ENCODE results near the gene USP44.
"Not testable (repeated sequence)": the region's sequence is repeated elsewhere in the genome, so short reads cannot be mapped to it uniquely, and the experiment has no call there.

Gene USP44

DNA sequence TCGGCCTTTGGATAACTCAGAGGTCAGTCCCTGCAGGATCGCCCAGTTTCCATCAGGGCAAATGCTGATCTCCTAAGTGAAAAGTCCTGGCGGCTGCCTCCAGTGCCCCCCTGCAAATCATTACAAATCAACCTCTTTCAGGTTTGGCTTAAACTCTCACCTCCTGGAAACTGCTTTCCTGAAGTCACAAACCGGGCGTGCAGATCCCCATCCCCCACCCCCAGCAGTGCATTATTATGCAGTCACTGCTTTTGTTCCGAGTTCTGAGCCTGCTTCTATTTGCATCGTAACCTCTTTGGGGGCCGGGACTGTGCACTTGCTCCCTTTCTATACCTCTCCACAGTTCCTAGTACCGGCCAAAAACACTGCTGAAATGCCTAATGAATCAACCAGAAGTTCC lies at the start of gene USP44:
USP44 (minus strand) TSS at position 172 of the 400 bp plus-strand sequence. CDS start 17,220 bp downstream, outside the sequence.
- no peak for DNase-seq (ENCODE audit: low spot score)

DNA sequence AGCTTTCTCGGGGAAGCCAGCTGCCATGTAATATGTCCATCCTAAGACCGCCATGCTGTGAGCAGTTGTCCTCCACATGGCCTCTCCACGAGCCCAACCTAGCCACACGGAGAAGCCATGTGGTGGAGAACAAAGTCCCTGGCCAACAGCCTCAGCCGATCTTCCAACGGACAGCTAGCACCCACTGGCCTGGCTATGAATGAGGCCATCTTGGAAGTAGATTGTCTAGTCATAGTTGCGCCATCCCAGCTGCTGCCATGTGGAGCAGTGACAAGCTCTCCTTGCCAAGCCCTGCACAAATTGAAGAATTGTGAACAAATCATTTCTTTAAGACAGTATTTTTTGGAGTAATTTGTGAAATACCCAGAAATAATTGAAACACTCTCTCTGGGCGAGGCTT lies 49.3 kb upstream of the USP44 start:
- no peak for DNase-seq (ENCODE audit: low spot score)

DNA sequence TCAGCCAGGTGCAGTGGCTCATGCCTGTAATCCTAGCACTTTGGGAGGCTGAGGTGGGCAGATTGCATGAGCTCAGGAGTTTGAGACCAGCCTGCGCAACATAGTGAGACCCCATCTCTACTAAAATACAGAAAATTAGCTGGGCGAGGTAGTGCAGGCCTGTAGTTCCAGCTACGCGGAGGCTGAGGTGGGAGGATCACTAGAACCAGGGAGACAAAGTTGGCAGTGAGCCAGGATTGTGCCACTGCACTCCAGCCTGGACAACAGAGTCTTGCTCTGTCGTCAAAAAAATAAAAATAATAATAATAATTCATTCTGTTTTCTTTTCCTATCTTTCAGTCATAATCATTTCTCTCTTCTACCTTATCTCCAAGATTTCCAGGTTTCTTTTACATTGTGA lies 48.6 kb upstream of the USP44 start:
- DNase-seq (ENCODE audit: low spot score), result no peak

DNA sequence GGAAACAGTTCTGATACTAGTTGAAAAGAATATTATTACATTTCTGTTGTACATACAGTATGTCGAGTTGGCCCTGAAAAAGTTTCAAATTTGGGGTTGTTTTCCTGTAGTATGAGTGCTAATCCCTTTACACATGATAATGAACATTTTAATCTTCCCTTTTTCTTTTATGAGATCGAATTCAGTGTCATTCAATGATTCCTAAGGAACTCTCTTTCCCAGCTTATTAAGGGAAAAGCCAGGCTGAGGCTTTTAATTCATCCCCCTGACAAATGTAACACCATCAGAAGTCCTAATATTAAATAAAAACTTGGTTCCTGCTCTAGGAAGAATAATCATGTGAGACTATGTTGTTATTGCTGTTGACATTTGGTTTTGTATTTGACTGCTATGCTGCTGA lies 42.9 kb upstream of the USP44 start:
- no peak for DNase-seq (ENCODE audit: low spot score)

DNA sequence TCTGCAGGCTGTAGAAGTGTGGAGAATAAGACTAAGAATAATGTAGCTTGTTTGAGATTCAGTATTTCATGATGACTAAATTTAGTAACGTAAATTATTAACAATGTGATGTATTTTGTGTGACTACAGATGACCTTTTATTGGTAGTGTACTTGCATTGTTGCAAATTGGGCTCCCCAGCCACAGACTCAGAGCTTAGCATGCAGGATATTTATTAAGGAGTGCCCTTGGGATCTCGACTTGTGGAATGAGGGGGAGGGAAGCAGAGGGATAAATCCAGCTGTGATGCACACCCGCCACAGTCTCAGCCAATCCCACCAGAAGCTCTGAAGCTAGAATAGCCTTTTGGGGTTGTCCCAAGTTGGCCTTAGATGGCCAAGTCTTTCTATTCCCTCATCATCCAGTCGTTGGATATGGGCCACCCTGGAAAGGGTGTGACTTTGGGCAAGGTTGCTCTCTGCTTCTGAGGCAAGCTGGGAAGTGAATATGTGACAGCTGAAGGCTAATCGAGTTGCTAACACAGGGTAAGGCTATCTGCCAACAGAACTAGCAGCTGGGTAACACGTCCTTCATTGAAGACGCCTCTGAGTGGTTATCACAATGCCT lies 42.1 kb upstream of the USP44 start:
- no peak for DNase-seq (ENCODE audit: low spot score)

DNA sequence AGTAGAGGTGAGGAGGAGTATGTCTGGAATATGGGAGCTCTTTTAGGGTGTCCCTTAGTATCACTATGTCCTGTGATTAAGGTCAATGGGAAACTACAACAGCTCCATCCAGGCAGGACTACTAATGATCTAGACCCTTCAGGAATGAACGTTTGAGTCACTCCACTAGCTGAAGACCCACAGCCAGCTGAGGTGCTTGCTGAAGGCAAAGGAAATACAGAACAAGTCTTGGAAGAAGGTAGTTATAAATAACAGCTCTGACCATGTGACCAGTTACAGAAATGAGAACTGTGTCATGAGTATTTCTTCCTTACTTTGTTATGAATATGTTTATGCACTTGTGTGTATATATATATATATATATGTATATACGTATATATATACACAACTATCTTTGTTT lies 40.5 kb upstream of the USP44 start:
- no peak for DNase-seq (ENCODE audit: low spot score)

- no peak for DNase-seq (ENCODE audit: low spot score)
Measured at GRCh38 chr12:95590775-95591174, 39.5 kb upstream of the USP44 start.

DNA sequence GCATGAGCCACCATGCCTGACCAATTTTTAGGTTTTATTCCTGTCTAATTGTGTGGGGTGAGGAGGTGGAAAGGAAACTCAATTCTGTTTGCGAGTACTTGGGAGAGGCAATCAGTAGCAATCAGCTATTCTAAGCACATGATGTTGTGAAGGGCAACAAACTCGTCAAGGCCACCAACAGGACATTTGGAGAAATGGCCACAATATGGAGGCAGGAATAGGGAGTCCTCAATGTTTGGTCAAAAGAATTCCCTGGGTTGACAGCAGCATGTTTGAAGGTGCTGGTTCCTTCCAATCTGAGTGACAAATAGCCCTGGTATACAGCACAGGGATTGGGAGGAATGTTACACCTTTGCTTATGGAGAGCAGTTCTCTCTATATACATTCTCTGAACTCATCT lies 32.7 kb upstream of the USP44 start:
- no peak for DNase-seq (ENCODE audit: low spot score)

GRCh38 chr12:95582230-95583058 lies 31.2 kb upstream of the USP44 start:
- peak; percentile 29 for DNase-seq (ENCODE audit: low spot score)

GRCh38 chr12:95577820-95578219 lies 26.5 kb upstream of the USP44 start:
- DNase-seq (ENCODE audit: low spot score), result no peak

DNA sequence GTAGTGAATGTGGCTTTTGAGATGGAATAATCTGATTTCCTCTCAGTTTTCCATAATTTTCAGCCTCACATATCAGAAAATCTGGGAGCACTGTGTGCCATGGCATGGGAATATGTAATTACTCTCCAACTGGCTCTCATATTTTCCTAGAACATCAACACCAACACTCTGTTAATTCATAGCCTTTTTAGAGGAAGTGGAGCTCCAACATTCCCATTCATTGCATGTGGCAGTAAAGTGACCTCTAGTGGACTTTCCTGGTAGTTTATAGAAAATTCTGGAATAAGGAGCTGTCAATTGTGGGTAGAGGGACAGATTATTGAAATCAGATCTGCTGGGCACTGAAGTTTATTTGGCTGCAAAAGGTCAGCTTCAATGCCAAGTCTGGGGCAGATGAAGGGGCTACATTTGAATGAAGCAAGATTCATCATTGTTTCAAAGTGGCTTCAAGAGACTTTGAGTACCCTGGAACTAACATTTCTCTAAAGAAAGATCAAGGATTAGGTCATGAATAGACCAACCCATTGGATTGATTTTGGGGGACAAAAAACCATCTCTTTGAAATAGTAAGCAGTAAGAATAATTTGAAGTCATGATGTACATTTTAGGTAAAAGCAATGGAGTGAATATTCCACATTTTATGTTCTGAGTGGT lies 23.6 kb upstream of the USP44 start:
- peak; percentile 29 for DNase-seq (ENCODE audit: low spot score)

- DNase-seq (ENCODE audit: low spot score), result no peak
Measured at GRCh38 chr12:95573951-95574576, 22.8 kb upstream of the USP44 start.

DNA sequence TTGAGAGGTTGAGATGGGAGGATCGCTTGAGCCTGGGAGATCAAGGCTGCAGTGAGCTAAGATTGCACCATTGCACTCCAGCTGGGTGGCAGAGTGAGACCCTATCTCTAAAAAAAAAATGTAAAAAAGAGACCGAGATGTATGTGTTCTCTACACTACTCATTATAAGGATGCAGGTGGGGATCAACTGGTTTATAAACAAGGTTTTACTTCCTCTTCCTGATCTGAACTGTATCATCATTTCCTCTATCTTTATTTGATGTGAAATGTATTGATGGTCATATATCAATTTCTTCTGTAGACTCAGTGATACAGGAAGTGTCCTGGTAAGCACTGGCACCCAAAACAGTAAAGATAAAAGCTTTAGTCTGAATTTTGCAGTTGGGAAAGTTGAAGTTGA lies 20.1 kb upstream of the USP44 start:
- no peak for DNase-seq (ENCODE audit: low spot score)

DNA sequence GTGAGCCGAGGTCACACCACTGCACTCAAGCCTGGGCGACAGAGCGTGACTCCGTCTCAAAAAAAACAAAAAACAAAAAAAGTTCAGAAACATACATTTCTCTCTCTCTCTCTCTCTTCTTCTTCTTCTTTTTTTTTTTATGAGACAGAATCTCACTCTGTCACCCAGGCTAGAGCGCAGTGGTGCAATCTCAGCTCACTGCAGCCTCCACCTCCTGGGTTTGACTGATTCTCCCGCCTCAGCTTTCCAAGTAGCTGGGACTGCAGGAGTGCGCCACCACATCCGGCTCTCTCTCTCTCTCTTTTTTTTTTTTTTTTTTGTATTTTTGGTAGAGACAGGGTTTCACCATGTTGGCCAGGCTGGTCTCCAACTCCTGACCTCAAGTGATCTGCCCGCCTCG lies 16.8 kb upstream of the USP44 start:
- not testable (repeated sequence) for DNase-seq (ENCODE audit: low spot score)

- DNase-seq (ENCODE audit: low spot score), result no peak
Measured at GRCh38 chr12:95557625-95558024, 6.3 kb upstream of the USP44 start.

- DNase-seq (ENCODE audit: low spot score), result no peak
Measured at GRCh38 chr12:95554532-95555071, 3.3 kb upstream of the USP44 start.

GRCh38 chr12:95553197-95553943 lies 2.1 kb upstream of the USP44 start:
- DNase-seq (ENCODE audit: low spot score), result no peak

GRCh38 chr12:95551913-95552516 lies 739 bp upstream of the USP44 start:
- DNase-seq (ENCODE audit: low spot score), result no peak

DNA sequence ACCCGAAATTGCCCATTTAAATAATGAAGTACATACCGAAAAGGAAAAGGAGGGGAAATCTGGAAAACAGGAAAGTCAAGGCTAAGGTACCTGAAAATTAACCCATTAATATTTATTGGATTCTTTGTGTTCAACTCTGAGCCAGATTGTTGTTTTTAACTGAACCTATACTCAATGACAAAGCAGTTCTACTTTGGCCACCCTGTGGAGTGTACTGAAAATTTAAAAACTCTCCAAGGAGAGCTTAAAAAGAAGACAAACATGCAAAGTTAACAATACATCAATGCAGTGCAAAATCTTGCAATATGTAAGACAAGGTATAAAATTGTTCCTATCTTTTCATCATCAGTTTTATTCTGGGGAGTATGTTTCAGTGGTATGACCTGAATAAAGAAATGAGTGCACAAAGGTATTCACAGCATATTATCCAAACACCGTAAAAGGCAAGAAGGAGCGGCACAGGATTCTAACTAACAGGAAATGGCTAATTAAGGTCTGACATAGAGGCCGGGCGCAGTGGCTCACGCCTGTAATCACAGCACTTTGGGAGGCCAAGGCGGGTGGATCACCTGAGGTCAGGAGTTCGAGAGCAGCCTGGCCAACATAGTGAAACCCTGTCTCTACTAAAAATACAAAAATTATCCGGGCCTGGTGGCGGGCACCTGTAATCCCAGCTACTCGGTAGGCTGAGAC lies 1.7 kb downstream of the USP44 start:
- no peak for DNase-seq (ENCODE audit: low spot score)

GRCh38 chr12:95548539-95549391 lies 2.5 kb downstream of the USP44 start:
- DNase-seq (ENCODE audit: low spot score), result peak; percentile 68

Data from Ammon's horn (tissue), 1 donor.